Pulmonary artery endothelial cell (primary cell): ENCODE data around the gene SPECC1. TPM values are rescaled to one million over a fixed set of nuclear protein-coding genes. Genes with fewer than 3 reads are reported as not detected.
"Not testable (repeated sequence)": the region's sequence is repeated elsewhere in the genome, so short reads cannot be mapped to it uniquely, and the experiment has no call there.

ENCODE experiments used
- DNase-seq: peaks from one replicate; pipeline ENCODE4 v3.0.0-alpha.2; 2011; ENCODE audit warnings: low read depth, low spot score
- total RNA-seq: library from RNA; depleted of rRNA; stranded (reverse); fragments of >200 nt; gene quantifications from 2 replicates; pipeline ENCODE4 v1.2.3, GENCODE V29; 2014

SPECC1 gene
- total RNA-seq, 1 donor from 2014 or later: 1.1 TPM

GRCh38 chr17:20306924-20307323, 297.8 kb downstream of the SPECC1 start:
- no peak for DNase-seq

GRCh38 chr17:20307326-20307910, 298.3 kb downstream of the SPECC1 start:
- DNase-seq: no peak

GRCh38 chr17:20310481-20310880, 301.3 kb downstream of the SPECC1 start:
- DNase-seq: no peak

- DNase-seq: no peak
Measured at GRCh38 chr17:20313306-20313705, 304.1 kb downstream of the SPECC1 start.

- DNase-seq: no peak
Measured at GRCh38 chr17:20313891-20314290, 304.7 kb downstream of the SPECC1 start.

GRCh38 chr17:20314834-20315233, 305.7 kb downstream of the SPECC1 start:
- no peak for DNase-seq

GRCh38 chr17:20315311-20315710, 306.2 kb downstream of the SPECC1 start:
- no peak for DNase-seq

GRCh38 chr17:20315821-20316220, 306.7 kb downstream of the SPECC1 start:
- DNase-seq: no peak

GRCh38 chr17:20320535-20321229, 311.5 kb downstream of the SPECC1 start:
- not testable (repeated sequence) for DNase-seq

- DNase-seq: not testable (repeated sequence)
Measured at GRCh38 chr17:20321357-20321756, 312.2 kb downstream of the SPECC1 start.

GRCh38 chr17:20327739-20328138, 318.6 kb downstream of the SPECC1 start:
- not testable (repeated sequence) for DNase-seq

- not testable (repeated sequence) for DNase-seq
Measured at GRCh38 chr17:20351405-20351804, 342.2 kb downstream of the SPECC1 start.

- DNase-seq: not testable (repeated sequence)
Measured at GRCh38 chr17:20352567-20352966, 343.4 kb downstream of the SPECC1 start.

GRCh38 chr17:20363846-20364245, 354.7 kb downstream of the SPECC1 start:
- not testable (repeated sequence) for DNase-seq

Other genes starting within 250 kb of the SPECC1 start
- 12.8 and 23.1 TPM in 2 replicates for gene ULK2, start 141.4 kb upstream of the SPECC1 start, total RNA-seq
- gene AKAP10, start 31.5 kb upstream of the SPECC1 start, total RNA-seq: 16.9 and 25.1 TPM in 2 replicates